Measurements from ENCODE around the gene XRCC3.

DNA sequence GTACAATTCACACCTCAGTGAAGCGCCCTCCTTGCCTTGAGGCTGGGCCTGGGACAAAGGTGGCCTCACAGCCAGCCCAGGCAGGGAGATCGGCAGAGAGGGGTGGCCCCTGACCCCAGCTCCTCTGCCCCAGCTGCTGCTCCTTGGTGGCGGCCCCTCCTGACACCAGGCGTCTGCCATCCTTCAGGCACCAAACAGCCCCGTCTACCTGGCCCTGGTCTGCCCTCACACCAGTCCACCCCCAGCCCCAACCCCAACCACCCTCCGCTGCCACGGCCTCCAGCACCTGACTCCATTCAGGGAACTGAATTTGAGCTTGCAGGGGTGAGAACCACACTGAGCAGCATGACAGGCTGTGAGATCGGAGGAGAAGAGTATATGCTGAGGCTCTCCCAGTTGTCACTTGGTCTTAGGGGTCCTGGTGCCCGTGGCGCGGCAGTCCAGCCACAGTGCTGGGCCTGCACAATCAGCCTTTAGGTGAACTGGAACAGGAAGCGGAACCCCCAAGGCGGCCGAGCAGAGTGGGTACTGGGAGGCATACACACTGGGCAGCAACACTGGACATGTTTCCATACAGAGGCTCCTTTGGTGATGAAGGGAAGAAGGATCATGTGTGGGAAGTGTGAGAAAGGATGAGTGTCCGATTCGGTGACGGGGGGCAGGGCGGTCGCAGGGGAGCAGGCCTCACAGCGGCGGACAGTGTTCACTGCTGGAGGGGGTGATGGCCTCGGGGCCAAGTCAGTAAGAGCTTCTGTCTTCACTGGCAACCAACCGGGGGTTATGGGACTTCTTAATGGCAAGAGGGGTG lies 19.0 kb upstream of the XRCC3 start:
- TF ChIP-seq, protein P1, sequence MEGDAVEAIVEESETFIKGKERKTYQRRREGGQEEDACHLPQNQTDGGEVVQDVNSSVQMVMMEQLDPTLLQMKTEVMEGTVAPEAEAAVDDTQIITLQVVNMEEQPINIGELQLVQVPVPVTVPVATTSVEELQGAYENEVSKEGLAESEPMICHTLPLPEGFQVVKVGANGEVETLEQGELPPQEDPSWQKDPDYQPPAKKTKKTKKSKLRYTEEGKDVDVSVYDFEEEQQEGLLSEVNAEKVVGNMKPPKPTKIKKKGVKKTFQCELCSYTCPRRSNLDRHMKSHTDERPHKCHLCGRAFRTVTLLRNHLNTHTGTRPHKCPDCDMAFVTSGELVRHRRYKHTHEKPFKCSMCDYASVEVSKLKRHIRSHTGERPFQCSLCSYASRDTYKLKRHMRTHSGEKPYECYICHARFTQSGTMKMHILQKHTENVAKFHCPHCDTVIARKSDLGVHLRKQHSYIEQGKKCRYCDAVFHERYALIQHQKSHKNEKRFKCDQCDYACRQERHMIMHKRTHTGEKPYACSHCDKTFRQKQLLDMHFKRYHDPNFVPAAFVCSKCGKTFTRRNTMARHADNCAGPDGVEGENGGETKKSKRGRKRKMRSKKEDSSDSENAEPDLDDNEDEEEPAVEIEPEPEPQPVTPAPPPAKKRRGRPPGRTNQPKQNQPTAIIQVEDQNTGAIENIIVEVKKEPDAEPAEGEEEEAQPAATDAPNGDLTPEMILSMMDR (IDR thresholded peaks at IDR 0.05), result no peak
- TF ChIP-seq POLR2A (IDR thresholded peaks at IDR 0.05), result no peak
